ENCODE measurements around the gene EIF4E1B.

EIF4E1B gene

GRCh38 chr5:176694146-176694545 lies 63.7 kb downstream of the EIF4E1B start:
- no peak for FAIRE-seq

GRCh38 chr5:176694631-176695030 lies 64.2 kb downstream of the EIF4E1B start:
- FAIRE-seq = no peak

- no peak for FAIRE-seq
Observed at GRCh38 chr5:176695073-176695472, 64.6 kb downstream of the EIF4E1B start.
